Astrocyte of the cerebellum (primary cell): ENCODE results near the gene OPCML.
A peak's percentile ranks its signal among the peaks of the same experiment; 100 is the strongest.

Experiments
- DNase-seq: peaks from one replicate; pipeline ENCODE4 v3.0.0-alpha.2; 2011; ENCODE audit warnings: low read depth
- H3K4me3 ChIP-seq: 2 replicates; pipeline ENCODE4 v1.5.1; 2011; ENCODE audit warnings: mild to moderate bottlenecking, low read depth, low read length, moderate library complexity
- in situ Hi-C: cut with HindIII; loops from 2 replicates; pipeline ENCODE4 v1.10.0; 2017; ENCODE audit warnings: low sequenced_read_pairs
- TF ChIP-seq, protein P1 (sequence below): IDR thresholded peaks from 2 replicates; pipeline ENCODE4 v1.5.1; 2012; ENCODE audit warnings: low read length, low read depth, moderate library complexity, mild to moderate bottlenecking; ENCODE audit errors: missing control alignments

Gene OPCML

DNA sequence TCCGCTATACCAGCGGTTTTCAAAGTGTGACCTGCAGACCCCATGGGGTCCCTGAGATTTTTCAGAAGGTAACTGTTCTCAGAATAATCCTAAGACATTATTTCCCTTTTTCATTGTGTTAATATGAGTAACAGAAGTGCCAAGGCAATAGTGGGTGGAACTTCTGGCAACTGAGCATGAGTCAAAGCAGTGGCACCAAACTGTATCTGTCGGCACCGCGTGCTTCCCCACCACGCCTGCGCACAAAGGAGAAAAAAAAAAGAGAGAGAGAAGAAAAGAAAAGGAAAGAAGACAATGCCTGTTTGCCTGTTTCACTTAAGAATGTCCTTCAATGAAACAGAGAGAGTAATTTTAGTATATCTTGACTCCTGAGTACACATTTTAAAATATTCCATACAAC lies 679.9 kb downstream of the OPCML start:
- TF ChIP-seq, protein P1, sequence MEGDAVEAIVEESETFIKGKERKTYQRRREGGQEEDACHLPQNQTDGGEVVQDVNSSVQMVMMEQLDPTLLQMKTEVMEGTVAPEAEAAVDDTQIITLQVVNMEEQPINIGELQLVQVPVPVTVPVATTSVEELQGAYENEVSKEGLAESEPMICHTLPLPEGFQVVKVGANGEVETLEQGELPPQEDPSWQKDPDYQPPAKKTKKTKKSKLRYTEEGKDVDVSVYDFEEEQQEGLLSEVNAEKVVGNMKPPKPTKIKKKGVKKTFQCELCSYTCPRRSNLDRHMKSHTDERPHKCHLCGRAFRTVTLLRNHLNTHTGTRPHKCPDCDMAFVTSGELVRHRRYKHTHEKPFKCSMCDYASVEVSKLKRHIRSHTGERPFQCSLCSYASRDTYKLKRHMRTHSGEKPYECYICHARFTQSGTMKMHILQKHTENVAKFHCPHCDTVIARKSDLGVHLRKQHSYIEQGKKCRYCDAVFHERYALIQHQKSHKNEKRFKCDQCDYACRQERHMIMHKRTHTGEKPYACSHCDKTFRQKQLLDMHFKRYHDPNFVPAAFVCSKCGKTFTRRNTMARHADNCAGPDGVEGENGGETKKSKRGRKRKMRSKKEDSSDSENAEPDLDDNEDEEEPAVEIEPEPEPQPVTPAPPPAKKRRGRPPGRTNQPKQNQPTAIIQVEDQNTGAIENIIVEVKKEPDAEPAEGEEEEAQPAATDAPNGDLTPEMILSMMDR = no peak
- no peak overlapping the region for H3K4me3 ChIP-seq

GRCh38 chr11:132851247-132851646 lies 681.1 kb downstream of the OPCML start:
- TF ChIP-seq, protein P1 = no peak
- H3K4me3 ChIP-seq = no peak overlapping the region
- in situ Hi-C loops = no loop called here
- no peak for DNase-seq

More for the DNA sequence above, 679.9 kb downstream of the OPCML start:
- DNase-seq = no peak
- in situ Hi-C loops = no loop called here

DNA sequence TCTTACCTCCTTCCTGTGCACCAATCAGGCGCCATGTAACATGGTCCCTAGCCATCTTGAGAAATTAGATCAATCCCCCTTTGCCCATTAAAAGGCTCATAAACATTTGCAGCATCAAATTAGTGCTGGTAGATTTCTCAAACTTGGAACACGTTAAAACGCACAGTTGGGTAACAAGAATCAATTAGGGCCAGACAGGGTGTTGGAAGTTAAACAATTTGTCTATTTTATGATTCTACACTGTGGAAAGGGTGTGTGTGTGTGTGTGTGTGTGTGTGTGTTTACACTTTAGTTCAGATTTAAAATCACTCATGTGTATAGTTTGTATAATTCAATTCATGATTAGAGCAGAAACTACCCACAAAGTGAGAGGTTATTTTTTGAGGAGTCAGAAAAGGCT lies 682.0 kb downstream of the OPCML start:
- no peak for DNase-seq
- TF ChIP-seq, protein P1 = no peak
- in situ Hi-C loops = no loop called here
- H3K4me3 ChIP-seq = no peak overlapping the region

DNA sequence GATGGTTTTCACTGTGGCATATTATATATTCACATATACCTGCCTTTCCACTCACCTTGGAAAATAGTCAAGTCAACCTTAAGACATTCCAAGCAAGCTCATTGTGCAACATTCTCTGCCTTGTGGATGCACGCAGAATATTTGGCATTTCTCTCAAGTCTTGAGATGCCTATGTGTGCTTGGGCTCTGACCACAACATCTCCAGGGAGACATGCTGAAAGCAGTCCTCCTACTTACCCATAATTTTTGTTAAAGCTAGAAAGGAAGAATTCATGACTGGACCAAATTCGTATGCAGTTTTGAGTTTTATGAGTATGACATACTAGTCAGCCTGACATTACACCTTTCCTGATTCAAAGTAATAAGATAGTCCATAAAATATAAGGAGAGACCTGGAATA lies 684.0 kb downstream of the OPCML start:
- TF ChIP-seq, protein P1 = no peak
- H3K4me3 ChIP-seq = no peak overlapping the region
- peak; percentile 42 for DNase-seq
- in situ Hi-C loops = no loop called here

DNA sequence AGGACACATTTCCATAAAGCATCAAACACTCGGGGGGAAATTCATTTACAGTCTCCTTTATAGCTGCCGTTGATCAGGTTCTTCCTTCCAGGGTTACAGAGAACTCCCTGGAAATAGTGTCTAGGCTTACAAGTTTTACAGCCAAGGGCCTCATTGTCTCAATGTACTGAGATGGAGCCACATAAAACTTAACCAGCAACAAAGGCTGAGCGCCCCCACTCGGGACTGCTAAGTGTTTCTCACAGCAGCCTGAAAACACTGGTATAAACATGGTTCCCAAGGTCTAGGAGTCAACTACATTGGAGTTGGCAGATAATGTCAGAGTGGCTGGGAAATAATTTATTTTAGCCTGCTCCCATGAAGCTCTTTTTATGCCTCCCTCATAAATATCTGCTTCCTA lies 686.2 kb downstream of the OPCML start:
- TF ChIP-seq, protein P1 = no peak

GRCh38 chr11:132844956-132845696 lies 687.2 kb downstream of the OPCML start:
- TF ChIP-seq, protein P1 = no peak
- peak; percentile 98 for DNase-seq
- H3K4me3 ChIP-seq = no peak overlapping the region
- in situ Hi-C loops = no loop called here

More for the DNA sequence above, 686.2 kb downstream of the OPCML start:
- in situ Hi-C loops = no loop called here
- no peak overlapping the region for H3K4me3 ChIP-seq
- DNase-seq = no peak
